GM23338 (cell line): ENCODE results near the gene RMND1. TPM values are rescaled to one million over a fixed set of nuclear protein-coding genes. Genes with fewer than 3 reads are reported as not detected.

ENCODE experiments used
- ATAC-seq: fragments of 200-7000 bp; cut with Tn5 transposase; 3 replicates; pipeline ENCODE4 v1.9.1; 2020
- DNase-seq: peaks from one replicate; pipeline ENCODE4 v3.0.0-alpha.2; 2015; ENCODE audit warnings: low spot score
- H2AFZ ChIP-seq: fragments of 200-600 bp; sonication (generic); 2 replicates; pipeline ENCODE4 v1.8.0; 2016; ENCODE audit warnings: antibody characterized with exemption, mild to moderate bottlenecking, moderate library complexity
- H3F3A ChIP-seq: fragments of 200-600 bp; sonication (generic); replicated peaks from 2 replicates; pipeline ENCODE4 v1.8.0; 2017; ENCODE audit warnings: antibody characterized with exemption, mixed run types, low read depth
- H3K27ac ChIP-seq: fragments of 200-600 bp; sonication (generic); 2 replicates; pipeline ENCODE4 v1.6.1; 2016; ENCODE audit warnings: low read depth
- H3K27me3 ChIP-seq: fragments of 200-600 bp; sonication (generic); 2 replicates; pipeline ENCODE4 v1.8.0; 2016; ENCODE audit warnings: mild to moderate bottlenecking, mixed run types, moderate library complexity; ENCODE audit not compliant: insufficient read depth
- H3K36me3 ChIP-seq: fragments of 200-600 bp; sonication (generic); 2 replicates; pipeline ENCODE4 v1.8.0; 2016; ENCODE audit warnings: mild to moderate bottlenecking; ENCODE audit not compliant: insufficient read depth
- H3K4me1 ChIP-seq: fragments of 200-600 bp; sonication (generic); 2 replicates; pipeline ENCODE4 v1.8.0; 2016; ENCODE audit warnings: mild to moderate bottlenecking, moderate library complexity; ENCODE audit not compliant: insufficient read depth
- H3K4me2 ChIP-seq: fragments of 200-600 bp; sonication (generic); 2 replicates; pipeline ENCODE4 v1.7.1; 2017; ENCODE audit warnings: mixed run types
- H3K4me3 ChIP-seq: fragments of 200-600 bp; sonication (generic); 2 replicates; pipeline ENCODE4 v1.6.1; 2016; ENCODE audit warnings: mixed run types
- H3K79me2 ChIP-seq: fragments of 200-600 bp; sonication (generic); replicated peaks from 2 replicates; pipeline ENCODE4 v1.8.0; 2017; ENCODE audit warnings: mild to moderate bottlenecking; ENCODE audit not compliant: insufficient read depth
- H3K9me2 ChIP-seq: fragments of 200-600 bp; sonication (generic); 2 replicates; pipeline ENCODE4 v1.8.0; 2017; ENCODE audit not compliant: insufficient read depth
- H4K20me1 ChIP-seq: fragments of 200-600 bp; sonication (generic); replicated peaks from 2 replicates; pipeline ENCODE4 v1.8.0; 2017; ENCODE audit warnings: mild to moderate bottlenecking; ENCODE audit not compliant: insufficient read depth
- H3K27ac Mint-ChIP-seq: 2 replicates; pipeline ENCODE4 v1.8.0; 2020; ENCODE audit warnings: inconsistent platforms, mild to moderate bottlenecking, moderate library complexity, mixed read lengths
- H3K27me3 Mint-ChIP-seq: 3 replicates; pipeline ENCODE4 v1.8.0; 2022; ENCODE audit warnings: low read depth, mild to moderate bottlenecking, moderate library complexity, mixed read lengths, inconsistent platforms; ENCODE audit not compliant: insufficient read depth, poor library complexity
- H3K36me3 Mint-ChIP-seq: 3 replicates; pipeline ENCODE4 v1.8.0; 2021; ENCODE audit warnings: low read depth, mild to moderate bottlenecking, inconsistent platforms, moderate library complexity, mixed read lengths
- H3K4me1 Mint-ChIP-seq: 3 replicates; pipeline ENCODE4 v1.8.0; 2020; ENCODE audit warnings: mild to moderate bottlenecking, inconsistent platforms, mixed read lengths
- H3K4me3 Mint-ChIP-seq: 3 replicates; pipeline ENCODE4 v1.8.0; 2021; ENCODE audit warnings: moderate library complexity, mild to moderate bottlenecking, inconsistent platforms, mixed read lengths
- H3K9me3 Mint-ChIP-seq: 3 replicates; pipeline ENCODE4 v1.8.0; 2020; ENCODE audit warnings: moderate library complexity, mild to moderate bottlenecking, inconsistent platforms, mixed read lengths
- CREB1 ChIP-seq: fragments of 250-450 bp; sonication (Bioruptor Pico); IDR thresholded peaks from 2 replicates; pipeline ENCODE4 v1.5.0; 2020; ENCODE audit warnings: low read depth, mild to moderate bottlenecking, moderate library complexity
- CTCF ChIP-seq, 2 experiments: fragments of 200-600 bp in 1 of 2; sonication (generic) in 1 of 2; conservative IDR thresholded peaks; 2 replicates each; pipeline versions ENCODE4 v1.5.1 to v1.6.1; 2016 to 2017; ENCODE audit warnings: antibody characterized with exemption in 2 of 2, low read depth in 2 of 2, mild to moderate bottlenecking in 2 of 2, moderate library complexity in 1 of 2
- ETS1 ChIP-seq: IDR thresholded peaks from 2 replicates; pipeline ENCODE4 v1.6.1; 2016; ENCODE audit warnings: antibody characterized with exemption
- EZH2 ChIP-seq: fragments of 200-600 bp; sonication (generic); IDR thresholded peaks from one replicate; pipeline ENCODE4 v1.8.0; 2017; ENCODE audit warnings: antibody characterized with exemption, mild to moderate bottlenecking, low read depth; ENCODE audit not compliant: unreplicated experiment
- EZH2phosphoT487 ChIP-seq: fragments of 200-600 bp; sonication (generic); IDR thresholded peaks from one replicate; pipeline ENCODE4 v1.8.1; 2018; ENCODE audit warnings: antibody characterized with exemption; ENCODE audit not compliant: unreplicated experiment
- JUNB ChIP-seq: IDR thresholded peaks from one replicate; pipeline ENCODE4 v1.6.1; 2016; ENCODE audit warnings: antibody characterized with exemption; ENCODE audit not compliant: unreplicated experiment
- NANOG ChIP-seq: IDR thresholded peaks from 2 replicates; pipeline ENCODE4 v1.6.1; 2016; ENCODE audit warnings: antibody characterized with exemption, borderline replicate concordance
- POLR2AphosphoS5 ChIP-seq: IDR thresholded peaks from 2 replicates; pipeline ENCODE4 v1.6.1; 2016; ENCODE audit warnings: antibody characterized with exemption, low read depth
- REST ChIP-seq: IDR thresholded peaks from one replicate; pipeline ENCODE4 v1.6.1; 2018; ENCODE audit warnings: antibody characterized with exemption; ENCODE audit not compliant: unreplicated experiment
- STAT1 ChIP-seq: IDR thresholded peaks from one replicate; pipeline ENCODE4 v1.6.1; 2016; ENCODE audit warnings: antibody characterized with exemption; ENCODE audit not compliant: unreplicated experiment
- ZNF114 ChIP-seq: fragments of 250-450 bp; sonication (Bioruptor Pico); IDR thresholded peaks from 2 replicates; pipeline ENCODE4 v1.5.0; 2020; ENCODE audit warnings: mild to moderate bottlenecking, moderate library complexity
- ZNF331 ChIP-seq: fragments of 250-450 bp; sonication (Bioruptor Pico); IDR thresholded peaks from 2 replicates; pipeline ENCODE4 v1.5.0; 2020; ENCODE audit warnings: low read depth, mild to moderate bottlenecking, moderate library complexity
- ZNF462 ChIP-seq: fragments of 250-450 bp; sonication (Bioruptor Pico); IDR thresholded peaks from 2 replicates; pipeline ENCODE4 v1.5.0; 2020; ENCODE audit warnings: mild to moderate bottlenecking, moderate library complexity
- polyA plus RNA-seq: library from polyadenylated mRNA; unstranded; fragments of >200 nt; fragmentation: Nextera tagmentation; extraction: Ambion mirVana; gene quantifications from 2 replicates; pipeline ENCODE4 v1.2.1, GENCODE V29; 2016
- total RNA-seq: library from RNA; depleted of rRNA; stranded (reverse); fragments of >200 nt; shearing (Covaris generic); gene quantifications from 2 replicates; pipeline ENCODE4 v1.2.3, GENCODE V29; 2014

RMND1 gene
- total and polyA plus RNA-seq, 2 experiments from 2014 or later, result 27.5 to 34.4 TPM

GRCh38 chr6:151497905-151498304, 46.0 kb upstream of the RMND1 start:
- Mint-ChIP-seq H3K27ac (no peak overlapping the region), H3K9me3 (no peaks in the 10 kb centered on the region), H3K36me3 (no peaks in the 10 kb centered on the region), H3K27me3 (peaks cover 23% of the 10 kb centered on the region), H3K4me3 (no peak overlapping the region), H3K4me1 (peaks cover 7% of the 10 kb centered on the region)
- Histone ChIP-seq H3K9me2 (no peaks in the 10 kb centered on the region), H3K27ac (no peak overlapping the region), H3K27me3 (peaks cover 36% of the 10 kb centered on the region), H3K79me2 (no peaks in the 10 kb centered on the region), H4K20me1 (no peaks in the 10 kb centered on the region; the same call in 1 of the 2 replicates), H3K4me2 (peak overlapping the region; percentile 49), H2AFZ (no peak overlapping the region), H3K4me3 (no peak overlapping the region), H3K36me3 (no peaks in the 10 kb centered on the region), H3K4me1 (peaks cover 9% of the 10 kb centered on the region), H3F3A (no peaks in the 10 kb centered on the region)
- ATAC-seq (no peak), DNase-seq (peak; percentile 27)
- TF ChIP-seq EZH2 (no peak), JUNB (no peak), CTCF (conservative IDR thresholded peaks at IDR 0.05; ENCODE audit: low read depth in 2 of 2) (no peak), POLR2AphosphoS5 (no peak), CREB1 (CRISPR knock-in tag) (no peak), ZNF462 (CRISPR knock-in tag) (no peak), EZH2phosphoT487 (no peak), REST (no peak), ZNF114 (no peak), ETS1 (no peak), ZNF331 (no peak), NANOG (no peak), STAT1 (no peak)
